CD4-positive, alpha-beta T cell treated with Interleukin-17A for 1 hour (primary cell): ENCODE results near the gene RGS3.

Source experiments
- DNase-seq: peaks from one replicate; pipeline ENCODE4 v3.0.0-alpha.2; 2020

Gene RGS3

DNA sequence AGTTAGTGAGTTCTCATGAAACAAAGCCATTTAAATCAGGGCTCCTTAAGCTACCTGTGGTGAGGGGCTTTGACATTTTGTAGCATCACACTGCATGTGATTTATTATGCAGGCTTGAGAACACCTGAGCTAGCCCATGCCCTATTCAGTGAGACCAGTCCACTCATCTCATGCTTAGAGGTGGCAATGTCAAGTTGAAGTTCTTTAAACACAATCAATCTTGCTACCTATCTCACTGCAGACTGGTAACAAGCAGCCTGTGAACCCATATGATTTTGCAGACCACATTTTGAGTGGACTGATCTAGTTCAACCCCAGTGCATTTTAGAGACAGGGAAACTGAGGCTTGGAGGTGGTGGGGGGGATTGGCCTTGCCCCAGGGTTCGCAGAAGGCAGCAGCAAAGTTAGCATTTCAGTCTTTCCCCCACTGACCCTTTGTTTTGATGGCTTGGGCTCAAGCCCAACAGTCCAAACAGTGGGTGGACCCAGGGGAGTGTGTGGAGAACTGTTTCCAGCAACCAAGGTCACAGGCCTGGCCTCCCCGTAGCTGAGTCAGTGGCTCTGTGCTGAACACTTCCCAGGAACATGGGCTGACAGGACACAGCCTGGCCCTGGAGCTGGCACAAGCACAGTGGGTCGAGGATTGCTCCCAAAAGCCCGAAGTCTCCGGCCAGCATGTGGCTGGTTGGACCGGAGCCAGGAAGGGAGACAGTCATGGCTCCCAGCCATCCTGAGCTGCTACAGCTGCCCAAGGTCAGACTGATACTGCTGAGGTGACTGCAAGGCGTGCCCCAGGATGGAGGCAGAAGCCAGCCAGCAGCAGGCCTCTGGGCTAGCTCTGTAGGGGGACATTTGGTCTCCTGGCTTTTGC is 95.3 kb downstream of the RGS3 start:
- no peak for DNase-seq

- no peak for DNase-seq
Measured at GRCh38 chr9:113559834-113560800, 96.6 kb downstream of the RGS3 start.

- DNase-seq = no peak
Measured at GRCh38 chr9:113562653-113563381, 99.3 kb downstream of the RGS3 start.

- DNase-seq = no peak
Measured at GRCh38 chr9:113563826-113564497, 100.4 kb downstream of the RGS3 start.

GRCh38 chr9:113564498-113565237 is 101.1 kb downstream of the RGS3 start:
- DNase-seq = no peak

DNA sequence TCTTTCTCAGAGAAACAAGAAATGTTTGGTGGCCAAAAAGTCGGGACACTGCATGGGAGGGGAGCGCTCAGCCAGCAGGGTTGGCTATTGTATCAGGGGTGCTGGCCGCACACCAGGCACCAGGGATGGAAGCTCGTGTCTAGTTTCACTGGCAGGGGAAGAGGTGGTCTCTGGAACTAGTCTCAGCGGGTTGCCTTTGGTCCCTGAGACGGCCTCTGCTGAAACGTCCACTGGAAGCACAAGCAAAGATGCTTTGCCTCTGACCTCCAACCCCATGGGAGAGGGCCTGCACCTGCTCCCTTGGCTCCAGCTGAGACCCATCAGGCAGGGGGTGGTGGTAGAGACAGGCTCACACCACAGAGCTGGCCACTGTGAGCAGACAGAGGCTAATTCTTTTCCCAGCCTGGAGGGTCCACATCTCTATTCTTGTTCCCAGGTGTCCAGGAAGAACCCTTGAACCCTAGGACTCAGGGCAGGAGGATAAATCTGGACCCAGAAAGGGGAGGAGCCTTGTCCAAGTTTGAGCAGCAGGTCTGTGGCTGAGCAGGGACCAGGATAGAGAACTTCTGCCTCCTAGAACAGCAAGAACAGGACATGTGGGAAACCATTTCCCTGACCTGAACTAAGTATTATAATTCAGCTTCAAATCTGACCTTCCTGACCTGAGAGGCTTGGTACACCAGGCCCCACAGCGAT is 102.6 kb downstream of the RGS3 start:
- no peak for DNase-seq

DNA sequence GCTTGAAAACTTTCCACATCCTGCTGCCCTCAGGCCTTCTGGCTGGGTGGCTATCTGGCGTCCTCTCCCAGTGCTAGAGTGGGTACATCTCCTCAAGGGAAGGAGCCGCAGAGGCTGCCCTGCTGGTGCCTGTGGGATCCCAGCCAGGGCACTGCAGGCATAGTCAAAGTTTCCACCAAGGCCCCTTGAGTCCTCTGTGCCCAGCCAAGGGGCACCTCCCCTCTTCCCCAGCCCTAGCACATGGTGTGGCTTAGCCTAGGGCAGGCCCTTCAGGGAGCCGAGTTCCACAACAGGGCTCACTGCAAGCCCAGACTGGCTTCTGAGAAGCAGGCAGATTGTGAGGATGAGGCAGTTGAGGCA is 103.2 kb downstream of the RGS3 start:
- DNase-seq = no peak

DNA sequence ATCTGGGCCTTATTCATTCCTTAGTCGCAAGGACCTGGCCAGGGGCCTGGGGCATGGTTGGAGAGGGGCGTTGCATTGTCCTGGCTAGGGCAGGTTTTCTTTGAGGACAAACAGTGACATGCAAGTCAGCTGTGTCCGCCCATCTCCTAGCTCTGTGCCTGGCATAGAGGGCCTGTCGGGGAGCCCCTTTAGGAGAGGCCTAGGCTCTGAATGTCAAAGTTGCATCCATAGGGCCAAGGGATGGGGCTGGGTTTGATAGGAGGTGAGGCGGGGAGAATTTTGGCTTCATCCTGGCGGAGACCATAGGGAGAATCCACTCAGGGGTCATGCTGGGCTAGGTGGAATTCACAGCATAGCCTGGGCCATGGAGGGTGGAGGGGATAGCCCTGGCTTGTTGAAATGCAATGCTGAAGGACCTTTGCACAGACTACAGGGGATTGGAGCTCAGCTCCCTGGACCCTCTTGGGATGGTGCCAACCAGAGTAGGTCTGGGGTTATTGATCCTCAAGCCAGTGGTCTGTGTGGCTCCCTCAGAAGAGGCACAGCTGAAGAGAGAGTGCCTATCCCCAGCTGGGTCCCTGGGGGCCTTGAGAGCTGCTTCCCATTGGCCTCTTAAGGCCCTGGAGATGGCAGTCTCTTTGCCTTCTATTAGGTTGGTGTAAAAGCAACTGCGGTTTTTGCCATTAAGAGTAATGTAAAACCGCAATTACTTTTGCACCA is 104.0 kb downstream of the RGS3 start:
- no peak for DNase-seq

- no peak for DNase-seq
Measured at GRCh38 chr9:113568081-113568435, 104.5 kb downstream of the RGS3 start.

DNA sequence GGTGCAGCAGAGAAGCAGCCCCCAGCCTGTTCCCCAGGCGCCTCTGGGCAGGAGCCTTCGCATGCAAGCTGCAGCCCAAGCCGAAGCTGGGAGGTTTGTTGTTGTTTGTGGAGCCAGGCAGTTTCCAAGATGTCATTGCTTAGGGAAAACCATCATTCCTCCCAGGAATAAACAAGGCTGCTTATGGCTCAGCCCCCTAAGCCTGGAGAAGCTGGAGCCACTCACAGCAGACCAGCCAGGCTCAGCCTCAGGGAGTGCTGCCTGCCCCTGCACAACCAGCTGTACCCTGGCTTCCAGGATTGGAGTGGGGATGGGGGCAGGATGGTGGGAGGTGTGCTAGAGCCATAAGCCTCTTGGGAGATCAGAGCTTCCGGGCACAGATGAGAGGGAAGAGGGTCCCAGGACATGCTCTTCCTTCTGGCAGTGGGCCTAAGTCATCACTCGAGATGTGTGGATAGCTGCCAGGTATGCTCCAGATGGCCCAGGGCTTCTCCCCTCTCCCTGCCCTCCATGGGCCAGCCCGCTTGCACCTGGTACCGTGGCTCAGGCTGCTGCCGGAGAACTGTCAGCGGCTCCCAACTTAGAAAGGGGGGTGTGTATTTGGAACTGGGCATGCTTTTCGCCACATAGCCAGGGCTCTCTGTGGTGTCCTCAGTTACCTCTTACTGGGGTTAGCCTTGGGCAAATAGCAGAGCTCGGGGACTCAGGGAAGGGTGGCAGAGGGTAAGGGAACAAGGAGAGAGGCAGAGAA is 105.2 kb downstream of the RGS3 start:
- no peak for DNase-seq

DNA sequence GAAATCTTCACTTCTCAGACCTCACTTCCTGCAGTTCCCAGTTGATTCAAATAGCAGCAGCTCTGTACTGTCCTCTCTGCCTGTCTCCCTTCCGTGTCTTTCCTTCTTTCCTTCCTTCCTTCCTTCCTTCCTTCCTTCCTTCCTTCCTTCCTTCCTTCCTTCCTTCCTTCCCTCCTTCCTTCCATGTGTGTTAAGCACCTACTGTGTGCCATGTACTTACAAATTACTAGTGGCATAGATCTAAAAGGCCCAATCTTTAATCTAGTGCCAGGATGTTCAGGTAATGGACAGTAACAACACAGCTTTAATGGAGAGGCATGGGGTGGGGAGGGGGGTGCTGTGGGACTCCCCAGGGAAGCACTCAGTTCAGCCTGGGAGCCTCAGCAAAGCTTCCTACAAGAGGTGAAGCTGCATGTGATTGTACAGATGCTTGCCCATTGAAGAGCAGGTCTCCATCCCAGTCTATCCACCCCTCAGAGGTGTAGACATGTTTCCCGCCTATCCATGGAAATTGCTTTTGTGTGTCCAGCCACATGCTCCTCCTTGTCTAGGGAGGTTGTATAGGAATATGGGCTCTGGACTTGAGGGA is 106.0 kb downstream of the RGS3 start:
- no peak for DNase-seq

DNA sequence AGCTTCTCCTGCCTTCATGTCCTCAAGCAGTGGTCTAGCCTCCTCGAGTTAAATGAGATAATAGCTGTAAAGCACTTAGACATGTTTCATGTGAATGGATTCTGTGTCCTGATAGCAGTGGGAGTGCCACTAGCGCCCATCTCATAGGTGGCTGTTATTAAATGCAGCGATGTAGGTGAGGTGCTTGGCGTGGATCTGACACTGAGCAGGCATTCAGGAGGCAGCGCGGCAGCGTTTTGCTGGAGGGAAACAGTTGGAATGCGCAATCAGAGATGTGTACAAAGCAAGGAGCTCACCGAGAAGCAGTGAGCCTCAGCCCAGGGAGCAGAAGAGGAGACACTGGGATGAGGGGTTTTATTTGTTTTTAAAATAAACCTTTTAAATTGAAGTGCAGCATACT is 106.6 kb downstream of the RGS3 start:
- DNase-seq = no peak

DNA sequence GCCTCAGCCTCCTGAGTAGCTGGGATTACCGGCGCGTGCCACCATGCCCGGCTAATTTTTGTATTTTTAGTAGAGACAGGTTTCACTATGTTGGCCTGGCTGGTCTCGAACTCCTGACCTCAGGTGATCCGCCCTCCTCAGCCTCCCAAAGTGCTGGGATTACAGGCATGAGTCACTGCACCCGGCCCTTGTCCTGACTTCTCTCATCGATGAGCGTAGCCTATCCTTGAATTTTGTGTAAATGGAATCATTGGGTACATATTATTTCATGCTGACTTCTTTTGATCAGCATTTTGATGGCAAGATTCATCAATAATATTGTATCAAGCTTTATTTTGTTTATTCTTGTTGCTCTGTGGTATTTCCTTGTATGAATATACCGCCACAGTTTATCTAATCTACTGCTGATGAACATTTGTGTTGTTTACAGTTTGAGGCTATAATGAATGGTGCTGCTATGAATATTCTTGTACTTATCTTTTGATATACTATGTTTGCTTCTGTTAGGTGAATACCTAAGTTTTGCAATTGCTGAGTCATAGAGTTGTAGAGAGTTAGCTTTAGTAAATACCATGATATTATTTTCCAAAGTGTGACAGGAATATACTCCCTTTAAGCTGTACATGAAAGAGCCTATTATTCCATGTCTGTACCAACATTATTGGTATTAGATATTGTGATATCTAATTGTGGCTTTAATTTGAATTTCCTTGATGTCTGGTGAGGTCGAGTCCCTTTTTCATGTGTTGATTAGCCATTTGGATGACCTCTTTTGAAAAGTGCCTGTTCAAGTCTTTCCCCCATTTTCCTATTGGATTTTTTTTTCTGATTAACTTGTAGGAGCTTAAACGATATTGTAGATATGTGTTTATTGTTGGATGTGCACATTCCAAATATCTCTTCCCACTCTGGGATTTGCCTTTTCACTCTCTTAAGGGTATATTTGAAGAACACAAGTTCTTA is 107.5 kb downstream of the RGS3 start:
- no peak for DNase-seq

DNA sequence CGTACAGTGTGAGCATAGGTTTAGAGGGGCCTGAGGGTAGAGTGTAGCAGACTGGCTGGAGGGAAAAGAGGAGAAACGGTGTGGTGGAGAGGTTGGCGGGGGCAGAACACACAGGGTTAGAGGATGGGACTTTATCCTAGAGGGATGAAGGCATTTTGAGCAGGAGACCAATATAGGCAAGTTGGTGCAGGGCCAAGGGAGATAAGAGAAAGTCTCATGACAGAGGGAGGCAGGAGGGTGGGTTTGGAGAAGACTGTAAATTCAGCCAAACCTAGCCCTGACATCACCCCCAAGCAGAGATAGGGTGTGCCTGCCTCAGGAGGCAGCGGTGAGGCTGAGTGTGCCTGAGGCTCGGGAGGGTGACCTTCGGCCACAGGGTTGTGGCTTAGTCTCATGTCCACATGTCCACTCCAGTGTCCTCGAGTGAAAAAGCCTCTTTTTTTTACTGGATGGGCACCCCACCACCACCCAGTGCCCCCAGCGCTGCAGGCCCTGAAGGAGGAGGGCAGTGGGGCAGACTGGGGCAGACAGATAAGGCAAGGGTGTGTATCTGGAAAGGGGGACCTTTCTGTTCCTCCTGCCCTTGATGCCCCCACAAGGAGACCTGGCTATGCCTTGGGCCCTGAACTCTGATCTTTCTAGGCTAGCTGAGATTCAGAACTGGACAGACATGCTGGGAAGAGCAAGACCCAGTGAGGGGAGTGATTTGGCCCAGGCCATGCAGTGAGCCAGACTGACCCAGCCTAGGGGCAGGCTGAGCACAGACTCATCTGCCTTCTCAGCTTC is 108.7 kb downstream of the RGS3 start:
- no peak for DNase-seq

DNA sequence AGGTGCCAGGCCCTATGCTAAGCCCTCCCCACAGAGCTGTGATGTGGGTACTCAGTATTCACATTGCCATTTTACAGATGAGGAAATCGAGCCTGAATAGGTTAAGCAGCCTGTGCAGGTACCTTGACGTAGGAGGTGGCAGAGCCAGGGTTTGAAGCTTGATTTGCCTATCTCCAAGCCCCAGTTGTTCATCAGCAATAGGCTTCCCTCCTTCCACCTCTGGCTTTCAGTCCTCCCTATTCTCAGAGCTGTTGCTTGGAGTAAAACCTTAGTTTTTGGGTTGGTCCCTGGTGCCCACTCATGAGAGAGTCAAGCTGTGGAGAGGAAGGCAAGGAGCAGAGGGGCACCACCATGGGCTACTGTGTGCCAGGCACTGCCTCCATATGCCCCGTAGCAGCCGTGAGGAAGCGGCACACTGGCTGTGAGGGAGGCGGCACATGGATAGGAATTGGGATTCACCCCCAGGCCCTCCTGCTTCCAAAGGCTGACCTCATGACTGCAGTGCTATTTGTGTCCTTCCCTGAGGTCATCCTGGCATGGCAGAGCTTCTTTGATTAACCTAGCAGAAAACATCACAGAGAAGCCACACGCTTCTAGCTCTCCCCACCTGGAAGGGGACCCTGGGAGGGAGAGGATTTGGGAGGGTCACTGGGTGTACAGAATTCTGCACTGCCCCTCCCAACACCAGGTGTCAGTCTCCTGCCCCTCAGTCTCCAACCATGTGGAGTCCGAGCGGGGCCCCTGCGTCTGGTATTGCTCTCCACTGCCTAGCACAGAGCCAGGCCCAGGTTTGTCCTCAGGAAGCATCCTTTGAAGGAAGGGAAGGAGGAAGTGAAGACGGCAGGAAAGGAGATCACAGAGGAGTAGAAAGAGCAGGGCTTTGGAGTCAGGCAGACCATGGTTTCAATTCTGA is 109.8 kb downstream of the RGS3 start:
- DNase-seq = no peak

DNA sequence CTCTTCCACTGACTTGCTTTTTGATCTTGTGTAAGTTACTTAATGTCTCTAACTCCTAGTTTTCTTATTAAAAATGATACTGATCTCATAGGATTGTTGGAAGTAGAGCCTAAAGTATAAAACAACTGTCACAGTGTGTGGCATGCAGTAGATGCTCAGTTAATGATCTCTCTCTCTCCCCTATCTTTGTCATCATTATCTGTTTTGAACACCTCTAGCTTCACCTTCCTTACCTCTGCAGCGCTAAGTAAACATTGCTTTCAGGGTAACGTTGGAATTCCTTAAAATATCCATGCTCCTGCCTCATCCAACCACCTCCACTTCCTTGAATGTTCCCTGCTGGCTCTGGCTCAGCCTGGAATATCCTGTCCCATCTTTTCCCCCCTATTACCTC is 110.4 kb downstream of the RGS3 start:
- DNase-seq = no peak
